GM20000 (cell line): ENCODE measurements around the gene AQP12A.

ENCODE experiments used
- DNase-seq: peaks from one replicate; pipeline ENCODE4 v3.0.0; 2012; ENCODE audit warnings: low spot score
- CTCF ChIP-seq: IDR thresholded peaks from 2 replicates; pipeline ENCODE4 v1.5.1; 2012; ENCODE audit warnings: mild to moderate bottlenecking, control low read depth; ENCODE audit errors: extremely low read depth, missing control alignments

The AQP12A gene

GRCh38 chr2:240722796-240723735 lies 31.4 kb downstream of the AQP12A start:
- no peak for DNase-seq
- no peak for TF ChIP-seq CTCF

GRCh38 chr2:240723851-240724250 lies 32.2 kb downstream of the AQP12A start:
- no peak for TF ChIP-seq CTCF
- no peak for DNase-seq

- DNase-seq = no peak
- TF ChIP-seq CTCF = no peak
Measured at GRCh38 chr2:240724431-240724830, 32.8 kb downstream of the AQP12A start.

- no peak for TF ChIP-seq CTCF
- DNase-seq = no peak
Measured at GRCh38 chr2:240725266-240725665, 33.6 kb downstream of the AQP12A start.

- TF ChIP-seq CTCF = no peak
- DNase-seq = no peak
Measured at GRCh38 chr2:240725671-240726070, 34.0 kb downstream of the AQP12A start.

GRCh38 chr2:240726876-240727275 lies 35.2 kb downstream of the AQP12A start:
- TF ChIP-seq CTCF = no peak
- DNase-seq = no peak

GRCh38 chr2:240727439-240727838 lies 35.8 kb downstream of the AQP12A start:
- TF ChIP-seq CTCF = no peak
- no peak for DNase-seq
